K562 (cell line): ENCODE measurements around the gene ANKRD31.

Experiments used
- CBFB ChIP-seq: sonication (generic); formaldehyde crosslinking; IDR thresholded peaks from 2 replicates; pipeline ENCODE4 v1.4.0; 2020; ENCODE audit warnings: mild to moderate bottlenecking, missing genetic modification reagents
- CTCF ChIP-seq, 3 experiments: IDR thresholded peaks in 2 of 3; conservative IDR thresholded peaks in 1 of 3; 2 replicates each; pipeline ENCODE4 v1.5.1; 2011 to 2012; ENCODE audit warnings: low read length in 3 of 3, mild to moderate bottlenecking in 3 of 3, control low read depth in 2 of 3, improper control_type of control experiment in 1 of 3, inconsistent platforms in 1 of 3, low read depth in 1 of 3, mixed read lengths in 1 of 3, moderate library complexity in 1 of 3; ENCODE audit not compliant: insufficient read depth in 2 of 3
- EZH2 ChIP-seq: IDR thresholded peaks from 2 replicates; pipeline ENCODE4 v1.6.1; 2012; ENCODE audit warnings: low read depth, mild to moderate bottlenecking, inconsistent platforms, low read length, borderline replicate concordance
- LEF1 ChIP-seq: fragments of 450-650 bp; IDR thresholded peaks from 2 replicates; pipeline ENCODE4 v1.6.1; 2016; ENCODE audit warnings: mild to moderate bottlenecking
- MXD1 ChIP-seq: fragments of 250-450 bp; sonication (Bioruptor Pico); IDR thresholded peaks from 2 replicates; pipeline ENCODE4 v1.8.0; 2021; ENCODE audit warnings: borderline replicate concordance, mild to moderate bottlenecking, moderate library complexity; ENCODE audit not compliant: poor library complexity, severe bottlenecking
- NR3C1 ChIP-seq: sonication (generic); formaldehyde crosslinking; IDR thresholded peaks from 2 replicates; pipeline ENCODE4 v1.8.1; 2022; ENCODE audit warnings: missing genetic modification reagents
- SAFB2 ChIP-seq: fragments of 200-400 bp; formaldehyde crosslinking; IDR thresholded peaks from 2 replicates; pipeline ENCODE4 v1.6.1; 2018; ENCODE audit warnings: borderline replicate concordance, low read length, low read depth, moderate library complexity; ENCODE audit not compliant: severe bottlenecking

GRCh38 chr5:75199071-75199470, 37.6 kb downstream of the ANKRD31 start:
- TF ChIP-seq CTCF (IDR thresholded peaks at IDR 0.05 in 2 of 3, conservative IDR thresholded peaks at IDR 0.05 in 1 of 3; ENCODE audit: insufficient read depth in 2 of 3, low read depth in 1 of 3, low read length in 3 of 3) = no peak
- no peak for TF ChIP-seq NR3C1 (CRISPR knock-in tag)
- no peak for TF ChIP-seq CBFB
- no peak for TF ChIP-seq SAFB2
- no peak for TF ChIP-seq MXD1 (CRISPR knock-in tag)
- TF ChIP-seq LEF1 = no peak
- TF ChIP-seq EZH2 = no peak
